GM19351 (cell line): ENCODE data around the gene KLHL29.
A peak's percentile ranks its signal among the peaks of the same experiment; 100 is the strongest.

Experiments
- ATAC-seq: cut with Tn5 transposase; IDR thresholded peaks from one replicate; pipeline ENCODE4 v1.9.1; 2021; ENCODE audit warnings: mild to moderate bottlenecking, moderate library complexity; ENCODE audit not compliant: unreplicated experiment

The KLHL29 gene

DNA sequence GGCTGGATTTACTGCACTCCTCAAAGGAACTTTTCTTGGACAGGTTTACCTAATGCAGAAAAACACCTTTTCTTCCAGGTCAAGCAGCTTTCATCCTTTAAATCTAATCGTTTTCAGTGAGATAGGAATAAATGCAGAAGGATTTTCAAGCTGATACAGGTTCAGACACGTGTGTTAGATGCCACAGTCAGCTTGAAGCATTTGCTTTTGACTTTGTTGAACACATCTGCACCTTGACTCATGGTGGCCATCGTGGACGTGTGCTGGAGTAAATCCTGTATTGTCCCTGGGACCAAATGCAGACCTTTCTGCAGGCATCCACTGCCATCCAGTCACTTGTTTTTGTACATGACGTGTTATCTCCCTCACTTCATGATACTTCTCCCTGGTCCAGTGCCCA lies 61.9 kb downstream of the KLHL29 start:
- ATAC-seq, result no peak

DNA sequence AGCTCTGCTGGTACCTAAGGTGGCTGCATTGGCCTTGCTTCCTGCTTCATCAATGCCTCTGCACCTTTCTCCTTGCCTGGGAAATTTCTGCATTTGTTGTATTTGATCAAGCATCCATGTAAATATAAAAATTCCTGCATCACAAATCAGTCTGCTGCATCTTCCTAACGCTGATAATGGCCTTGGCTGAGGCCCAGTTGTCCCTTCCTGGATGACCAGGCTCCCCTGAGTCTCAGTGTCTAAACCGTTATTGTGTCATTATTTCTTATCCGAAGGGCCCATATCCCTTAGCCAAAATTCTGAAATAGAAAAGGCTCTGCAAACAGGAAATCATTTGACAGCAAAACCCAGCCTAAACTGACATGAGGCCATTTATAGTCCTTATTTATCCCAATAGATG lies 62.4 kb downstream of the KLHL29 start:
- ATAC-seq, result no peak

DNA sequence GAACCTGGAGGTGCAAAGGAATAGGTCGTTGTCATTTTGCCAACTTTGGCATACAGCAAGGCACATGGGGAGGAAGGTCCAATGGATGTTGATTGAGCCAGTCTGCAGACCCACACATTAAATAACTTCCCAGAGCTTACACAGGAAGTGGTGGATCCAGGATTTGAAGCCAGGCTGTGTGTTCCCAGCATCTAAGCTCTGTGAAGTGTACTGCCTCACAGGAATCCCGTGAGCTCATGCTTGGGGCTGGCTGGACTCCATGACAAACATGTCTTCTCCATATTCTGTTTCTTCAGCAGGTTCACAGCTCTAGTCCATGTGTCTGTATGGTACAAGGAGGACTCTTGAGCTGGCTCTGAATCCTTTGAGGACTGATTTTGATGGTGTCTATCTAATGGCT lies 63.9 kb downstream of the KLHL29 start:
- ATAC-seq, result no peak

DNA sequence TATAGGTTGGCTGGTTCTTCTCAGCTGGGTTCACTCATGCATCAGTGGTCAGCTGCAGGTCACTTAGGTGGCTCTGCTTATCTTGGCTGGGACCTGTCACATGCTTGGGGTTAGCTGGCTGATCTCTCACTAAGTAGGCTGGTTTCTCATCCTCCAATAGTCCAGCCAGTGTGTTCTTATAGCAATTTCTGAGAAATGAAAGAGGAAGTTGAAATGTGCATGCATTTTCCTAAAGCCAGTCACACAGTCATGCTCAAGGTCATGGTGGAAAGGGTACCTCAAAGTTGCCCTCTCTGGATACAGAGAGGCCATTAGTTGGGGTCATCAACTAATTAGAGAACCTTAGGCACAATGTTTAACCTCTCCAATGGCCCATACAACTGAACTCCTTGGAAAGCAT lies 64.4 kb downstream of the KLHL29 start:
- peak; percentile 84 for ATAC-seq

DNA sequence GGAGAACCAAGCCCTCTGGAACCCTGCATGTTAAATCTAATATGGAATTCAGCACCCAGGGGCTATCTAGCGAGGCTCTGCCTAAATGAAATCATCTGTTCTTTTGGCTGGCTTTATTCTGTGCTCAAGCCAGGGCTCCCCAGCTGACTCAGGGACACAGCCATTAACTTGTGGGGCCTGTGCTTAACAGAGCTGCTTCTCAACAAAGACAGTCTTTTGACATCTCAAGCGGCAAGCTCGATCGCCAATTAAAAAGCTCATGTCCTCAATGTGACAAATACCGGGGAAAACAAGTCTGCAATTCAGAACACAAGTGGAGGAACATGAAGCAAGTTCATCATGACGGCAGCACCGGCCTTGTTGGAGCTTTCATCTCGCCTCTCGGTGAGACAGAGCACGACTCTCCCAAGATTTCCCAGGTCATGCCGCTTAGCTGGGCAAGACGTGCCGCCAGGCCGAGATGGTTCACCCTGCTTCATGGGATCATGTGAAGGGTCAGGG lies 64.9 kb downstream of the KLHL29 start:
- no peak for ATAC-seq

DNA sequence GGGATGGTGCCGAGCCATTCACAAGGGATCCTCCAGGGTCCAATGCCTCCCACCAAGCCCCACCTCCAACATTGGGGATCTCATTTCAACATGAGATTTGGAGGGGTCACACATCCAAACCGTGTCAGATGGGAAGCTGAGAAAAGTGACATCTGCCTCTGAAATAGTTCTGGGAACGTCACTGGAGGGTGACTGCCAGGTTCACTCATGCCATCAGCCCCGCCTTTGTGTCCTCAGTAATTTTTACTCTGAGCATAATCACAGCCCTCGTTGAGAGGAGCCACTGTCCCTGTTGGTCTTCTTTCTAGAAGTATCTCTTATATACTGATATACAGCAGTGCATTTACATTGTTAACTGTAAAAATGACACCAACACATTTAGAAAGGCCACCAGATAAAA lies 67.4 kb downstream of the KLHL29 start:
- no peak for ATAC-seq

DNA sequence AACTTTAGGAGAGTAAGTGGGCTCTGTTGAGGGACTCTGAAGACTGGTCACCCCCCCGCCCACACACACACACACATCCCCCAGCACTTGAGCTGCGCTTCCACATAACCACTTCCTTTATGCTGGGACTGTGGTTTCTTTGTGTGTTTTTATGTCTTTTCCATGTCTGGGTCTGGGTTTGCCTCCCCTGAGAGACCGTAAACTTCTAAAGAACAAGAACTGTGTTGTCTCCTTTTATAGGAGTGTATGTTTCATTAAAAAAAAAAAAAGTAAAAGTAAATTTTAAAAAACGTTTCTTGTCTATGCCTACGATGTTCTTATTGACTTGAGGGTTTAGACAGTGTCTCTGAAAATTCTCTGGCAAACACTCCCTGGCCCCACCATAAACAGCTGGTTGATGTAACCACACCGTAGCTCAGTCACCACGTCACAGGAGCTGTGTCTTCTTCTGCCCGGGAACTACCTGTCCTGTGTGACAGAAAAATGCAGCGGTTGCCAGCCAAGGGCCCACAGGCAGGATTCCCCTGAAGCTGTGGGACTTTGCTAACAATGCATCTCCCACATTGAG lies 68.0 kb downstream of the KLHL29 start:
- ATAC-seq, result peak; percentile 39

DNA sequence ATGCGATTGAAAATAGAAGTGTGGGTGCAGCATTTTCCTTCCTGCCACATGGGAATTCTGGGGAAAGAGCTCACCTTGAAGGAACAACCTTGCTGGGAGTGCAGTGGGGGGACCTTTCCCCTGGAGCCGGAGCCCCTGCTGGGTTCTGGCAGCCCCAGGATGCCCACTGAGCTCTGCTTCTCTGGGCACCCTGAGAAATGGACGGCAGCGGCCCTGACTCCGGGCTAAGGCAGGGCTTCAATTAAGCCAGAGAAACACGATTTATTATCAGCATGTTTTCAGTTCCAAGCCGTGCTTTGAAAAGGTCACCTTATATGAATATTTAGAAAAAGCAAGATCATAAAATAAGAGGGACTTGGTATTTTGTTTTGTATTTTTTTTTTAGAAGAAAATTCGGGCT lies 68.5 kb downstream of the KLHL29 start:
- no peak for ATAC-seq

DNA sequence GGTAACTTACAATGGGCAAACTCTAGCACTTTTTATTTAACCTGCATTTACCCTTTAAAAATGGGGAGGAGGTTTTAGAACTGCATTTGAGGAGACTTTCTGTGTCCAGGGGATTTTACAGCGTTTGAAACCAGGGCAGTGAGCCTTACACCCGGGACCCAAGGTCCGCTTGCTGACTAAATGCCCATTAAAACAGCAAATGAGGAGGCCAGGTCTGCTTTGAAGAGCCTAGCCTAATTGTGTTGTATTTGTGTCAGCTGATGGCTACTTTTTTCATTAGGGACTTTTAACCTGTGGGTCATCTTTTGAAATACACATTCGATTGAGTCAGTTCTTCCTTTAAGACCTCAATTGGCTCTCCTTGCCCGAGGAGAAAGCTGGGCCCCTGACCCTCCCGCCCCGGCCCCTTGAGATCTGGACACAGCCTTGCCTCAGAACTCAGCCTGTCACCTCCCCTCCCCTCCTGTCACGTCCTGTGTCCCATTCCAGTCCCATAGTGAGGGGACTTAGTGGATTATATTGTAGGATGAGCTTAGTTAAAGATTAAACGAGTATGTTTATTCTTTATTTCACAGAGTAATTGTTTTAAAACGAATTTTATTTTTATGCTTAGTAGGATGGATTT lies 69.0 kb downstream of the KLHL29 start:
- ATAC-seq, result no peak

DNA sequence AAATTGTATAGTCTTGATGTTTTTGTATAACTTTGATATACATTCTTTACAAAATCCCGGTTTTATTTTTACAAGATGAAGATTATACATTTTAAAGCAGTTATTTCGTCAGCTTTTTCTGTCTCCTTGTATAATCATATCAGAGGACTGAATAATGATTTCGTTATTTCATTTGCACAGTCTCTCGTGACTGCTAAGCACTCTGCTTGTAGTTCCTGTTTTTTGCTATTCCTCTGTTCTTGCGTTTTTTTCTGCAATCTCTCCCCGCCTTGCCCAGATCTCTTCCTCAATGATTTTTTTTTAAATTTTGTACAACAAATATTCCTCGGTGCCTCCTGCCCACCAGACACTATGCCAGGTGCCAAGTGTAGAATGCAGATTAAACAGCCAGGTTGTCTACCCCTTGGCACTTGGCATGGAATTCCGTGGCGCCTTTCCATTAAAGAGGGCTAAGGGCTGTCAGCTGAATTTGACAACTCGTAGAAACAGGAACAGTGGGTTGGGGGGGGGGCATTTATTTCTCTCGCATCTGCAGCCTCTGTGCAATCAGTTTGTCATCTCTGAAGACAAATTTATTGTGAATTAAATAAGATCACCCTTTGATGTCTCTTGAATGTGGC lies 69.6 kb downstream of the KLHL29 start:
- no peak for ATAC-seq

DNA sequence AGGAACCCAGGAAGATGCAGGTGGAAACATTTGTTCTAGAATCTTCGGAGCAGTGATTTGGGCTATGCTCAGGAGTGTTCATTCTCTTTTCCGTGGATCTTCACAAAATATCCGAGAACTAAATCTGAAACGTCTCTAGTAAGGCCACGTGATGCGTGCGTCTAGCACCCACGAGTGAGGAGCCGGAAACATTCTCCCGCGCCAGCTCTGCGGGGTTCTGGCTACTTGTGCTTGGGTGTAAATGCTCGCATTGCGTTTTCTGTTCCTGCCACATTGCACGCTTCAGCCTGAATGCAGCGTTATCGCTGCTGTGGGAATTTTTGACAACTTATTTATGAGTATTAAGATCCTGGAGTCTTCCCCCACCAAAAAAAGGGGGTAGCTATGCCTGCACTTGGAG lies 71.4 kb downstream of the KLHL29 start:
- no peak for ATAC-seq

DNA sequence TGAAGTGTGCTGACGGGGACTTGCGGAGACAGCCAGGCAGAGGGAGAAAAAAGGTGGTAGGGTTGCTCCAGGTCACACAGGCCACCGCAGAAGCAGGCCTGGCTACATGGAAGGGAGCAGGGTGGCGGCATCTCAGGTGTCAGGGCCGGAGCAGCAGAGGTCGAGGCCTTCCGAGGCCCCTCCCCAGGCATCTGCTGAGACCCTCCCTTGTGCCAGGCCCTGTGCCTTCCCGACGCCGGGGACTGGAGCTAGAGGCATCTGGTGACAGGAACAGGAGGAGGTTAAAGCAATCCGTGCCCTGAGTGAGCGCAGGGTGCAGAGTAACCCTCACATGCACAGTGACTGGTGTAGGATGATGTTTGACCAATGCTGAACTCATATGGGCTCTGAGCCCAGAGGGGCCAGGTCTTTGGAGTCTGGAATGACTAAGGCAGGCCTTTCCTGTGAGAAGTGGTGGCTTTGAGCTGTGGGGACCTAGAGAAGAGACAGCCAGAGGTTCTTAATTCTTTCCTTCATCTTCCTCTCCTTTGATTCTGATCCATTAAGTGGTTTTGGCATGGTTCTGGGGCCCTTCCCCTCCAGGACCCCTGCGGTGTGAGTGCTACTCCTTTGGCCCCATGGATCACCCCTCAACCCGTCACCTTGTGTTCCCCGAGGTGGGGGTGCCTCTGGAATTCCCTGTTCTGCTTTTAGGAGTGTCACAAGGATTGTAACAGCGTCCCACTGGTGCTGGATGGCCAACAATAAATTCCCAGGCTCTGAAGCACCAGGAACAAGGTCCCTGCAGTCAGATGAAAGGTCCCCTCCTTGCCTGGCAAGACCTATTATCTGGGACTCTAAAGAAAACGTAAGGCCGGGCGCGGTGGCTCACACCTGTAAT lies 72.1 kb downstream of the KLHL29 start:
- no peak for ATAC-seq

DNA sequence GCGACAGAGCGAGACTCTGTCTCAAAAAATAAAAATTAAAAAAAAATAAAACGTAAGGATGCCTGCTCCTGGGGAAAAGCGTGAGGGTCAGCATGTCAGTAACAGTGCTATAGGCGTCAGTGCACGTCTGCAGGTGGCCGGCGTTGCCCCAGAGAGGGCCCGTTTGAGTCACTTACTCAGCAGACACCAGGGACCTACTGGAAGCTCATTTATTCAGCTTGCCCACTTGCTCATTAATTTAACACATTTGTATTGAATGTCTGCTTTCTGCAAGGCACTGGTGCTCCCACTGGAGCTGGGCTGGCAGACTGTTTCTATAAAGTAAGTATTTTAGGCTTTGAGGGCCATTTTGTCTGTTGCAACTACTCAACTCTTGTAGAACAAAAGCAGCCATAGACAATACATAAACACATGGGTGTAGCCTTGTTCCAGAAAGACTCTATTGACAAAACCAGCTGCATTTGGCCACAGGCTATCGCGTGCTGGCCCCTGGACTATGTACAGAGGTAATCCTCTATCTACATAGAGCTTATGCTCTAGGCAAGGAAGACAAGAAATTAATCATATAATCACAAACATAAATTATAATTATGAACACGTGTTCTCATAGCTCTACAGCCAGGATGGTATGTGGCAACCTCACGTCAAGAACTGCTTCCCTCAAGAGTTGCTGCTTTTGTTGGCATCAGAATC lies 73.2 kb downstream of the KLHL29 start:
- no peak for ATAC-seq

DNA sequence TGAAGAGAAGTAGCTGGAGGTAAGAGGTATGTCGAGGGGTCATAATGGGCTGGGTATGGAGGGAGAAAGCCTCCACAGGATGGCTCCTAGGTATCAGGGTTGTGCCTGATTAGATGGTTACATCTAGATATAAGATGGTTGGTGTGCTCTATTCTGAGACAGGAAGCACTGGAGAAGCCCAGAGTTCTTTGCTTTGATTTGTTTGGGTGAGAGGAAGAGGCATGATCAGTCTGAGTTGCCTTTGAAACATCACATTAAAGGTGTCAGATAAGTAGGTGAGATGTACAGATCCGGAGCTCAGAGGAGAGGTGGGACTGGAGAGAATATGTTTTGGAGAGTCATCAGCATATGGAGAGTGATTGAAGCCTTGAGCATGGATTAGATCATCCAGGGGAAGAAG lies 74.1 kb downstream of the KLHL29 start:
- no peak for ATAC-seq

DNA sequence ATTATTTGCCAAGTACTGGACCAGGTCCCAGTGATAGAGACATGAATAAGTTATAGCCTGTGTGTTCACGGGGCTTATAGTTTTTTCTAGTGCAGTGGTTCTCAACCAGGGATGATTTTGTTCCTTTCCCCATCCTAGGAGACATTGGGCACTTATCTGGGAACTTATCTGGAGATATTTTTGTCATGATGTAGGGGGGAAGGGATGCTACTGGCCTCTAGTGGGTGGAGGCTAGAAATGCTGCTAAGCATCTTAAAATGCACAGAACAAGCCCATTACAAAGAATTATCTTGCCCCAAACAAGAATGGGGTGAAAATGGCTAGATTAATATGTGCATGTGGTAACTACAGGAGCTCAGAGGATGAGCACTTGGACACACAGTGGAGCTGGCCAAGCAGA lies 75.2 kb downstream of the KLHL29 start:
- ATAC-seq, result peak; percentile 81

DNA sequence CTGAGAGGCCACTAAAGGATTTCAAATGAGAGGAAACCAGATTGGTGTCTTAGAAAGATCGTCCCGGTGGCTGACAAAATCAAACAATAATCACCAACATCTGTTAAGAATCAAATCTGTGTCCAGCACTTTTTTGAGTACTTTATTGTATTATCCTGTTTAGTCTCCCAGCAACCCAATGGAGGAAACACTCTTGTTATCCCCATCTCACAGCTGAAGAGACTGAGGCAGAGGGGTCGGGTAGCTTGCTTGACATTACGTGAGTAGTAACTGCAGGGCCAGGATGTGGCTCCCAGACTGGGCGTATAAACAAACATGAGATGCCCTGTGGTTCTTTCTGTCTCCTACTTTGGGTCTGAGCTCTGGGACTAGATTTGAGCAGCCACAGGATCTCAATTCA lies 76.0 kb downstream of the KLHL29 start:
- no peak for ATAC-seq

DNA sequence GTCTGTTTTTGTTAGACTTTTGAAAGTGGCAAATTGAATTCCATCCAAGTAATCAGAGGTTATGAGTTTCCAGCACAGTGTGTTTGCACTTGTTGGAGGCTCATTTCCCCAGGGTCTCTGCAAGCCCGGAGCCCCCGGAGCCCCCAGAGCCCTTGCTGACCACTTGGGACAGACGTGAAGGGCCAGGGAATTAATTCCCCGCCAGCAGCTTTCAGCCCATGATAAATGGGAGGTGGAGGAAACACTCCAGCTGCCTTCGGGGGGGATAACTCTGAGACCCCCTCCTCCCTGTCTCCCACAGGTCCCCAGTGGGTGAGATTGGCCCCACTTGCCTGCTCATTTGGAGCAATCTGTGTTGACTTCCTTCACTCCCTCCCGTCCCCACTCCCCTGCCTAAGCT lies 79.2 kb downstream of the KLHL29 start:
- ATAC-seq, result no peak

DNA sequence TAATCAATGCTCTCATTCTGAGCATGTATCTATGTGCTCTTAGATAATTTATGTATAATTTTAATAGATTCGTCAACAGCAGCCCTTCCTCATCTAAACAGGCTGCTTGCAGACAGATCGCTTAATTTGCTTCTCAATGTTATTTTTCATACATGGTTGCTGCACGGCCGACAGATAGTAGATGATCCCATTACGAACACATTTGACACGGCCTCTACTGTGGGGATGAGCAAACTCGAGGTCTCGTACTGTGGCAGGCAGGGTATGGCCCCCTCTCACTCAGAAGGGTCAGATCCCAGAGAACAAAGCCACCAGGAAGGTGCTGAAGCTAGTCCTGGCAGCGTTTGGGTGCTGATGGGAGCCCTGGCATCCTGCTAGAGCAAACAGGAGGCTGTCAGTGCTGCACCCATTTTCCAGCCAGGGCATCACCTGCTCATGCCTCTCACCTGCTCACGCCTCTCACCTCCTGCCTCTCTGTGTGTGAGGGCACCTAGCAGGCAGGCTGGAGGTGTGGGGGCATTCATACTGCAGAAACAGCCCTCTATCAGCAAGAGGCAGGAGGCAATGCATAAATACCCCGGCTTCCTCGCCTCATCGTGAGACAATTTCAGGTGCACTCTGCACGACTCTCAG lies 80.0 kb downstream of the KLHL29 start:
- ATAC-seq, result no peak

DNA sequence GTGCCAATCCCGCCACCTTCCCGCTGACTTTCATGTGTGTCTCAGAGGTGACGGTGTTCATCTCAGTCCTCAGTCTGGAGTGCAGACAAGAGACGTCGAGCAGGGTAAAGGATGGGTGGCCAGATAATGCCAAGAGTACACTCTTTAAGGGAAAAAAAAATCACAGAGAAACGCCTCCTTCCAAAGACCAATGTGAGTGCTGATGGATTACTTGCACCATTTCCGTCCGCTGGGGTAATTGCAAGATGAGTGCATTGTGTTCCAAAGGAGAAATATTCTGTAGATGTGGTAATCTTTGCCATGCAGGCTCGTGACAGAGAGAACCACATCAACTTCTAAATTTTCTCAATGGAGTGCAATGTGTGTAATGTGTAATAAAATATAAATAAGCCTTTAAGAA lies 81.0 kb downstream of the KLHL29 start:
- no peak for ATAC-seq

DNA sequence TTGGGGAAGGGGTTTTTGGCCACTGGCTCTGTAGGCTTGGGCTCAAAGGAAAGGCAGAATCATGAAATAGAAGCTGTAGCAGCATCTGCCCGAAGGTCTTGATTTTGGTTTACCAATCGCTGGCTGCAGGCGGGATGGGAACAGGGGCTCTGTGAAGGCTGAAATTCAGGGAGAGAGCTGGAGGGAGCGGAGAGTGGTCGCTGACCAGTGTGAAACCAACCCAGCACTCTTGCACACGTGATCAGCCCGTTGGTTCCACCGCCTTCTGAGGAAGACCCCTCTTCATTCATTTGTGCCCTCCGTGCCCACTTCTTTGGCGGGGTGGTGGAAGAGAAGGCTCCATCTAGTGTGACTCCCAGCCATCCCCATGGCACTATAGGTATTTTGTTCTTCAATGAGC lies 82.6 kb downstream of the KLHL29 start:
- no peak for ATAC-seq
